GM13977 (cell line): ENCODE results near the gene SPR.

Experiments
- DNase-seq: peaks from one replicate; pipeline ENCODE4 v3.0.0; 2012; ENCODE audit warnings: low spot score
- CTCF ChIP-seq: IDR thresholded peaks from 2 replicates; pipeline ENCODE4 v1.5.1; 2012; ENCODE audit warnings: mild to moderate bottlenecking, control low read depth; ENCODE audit not compliant: insufficient read depth; ENCODE audit errors: extremely low read depth, missing control alignments
- in situ Hi-C: fragments of 300-500 bp; cut with MboI; formaldehyde crosslinking; loops from one replicate; pipeline ENCODE4 v1.12.0; 2022; ENCODE audit warnings: low sequenced_read_pairs, low pct_unique_long_range_greater_than_20kb, mixed read lengths, inconsistent platforms; ENCODE audit not compliant: unreplicated experiment

Gene SPR

GRCh38 chr2:72887032-72887739 is at the start of gene SPR:
SPR (plus strand) TSS chr2:72887408; CDS start chr2:72887433, 25 bp downstream.
- peak; percentile 10 for TF ChIP-seq CTCF
- in situ Hi-C loops = no loop called here
- peak; percentile 82 for DNase-seq

GRCh38 chr2:72840066-72840465 is 47.1 kb upstream of the SPR start:
- in situ Hi-C loops = no loop called here
- no peak for TF ChIP-seq CTCF

GRCh38 chr2:72841462-72842125 is 45.6 kb upstream of the SPR start:
- in situ Hi-C loops = no loop called here
- no peak for DNase-seq
- TF ChIP-seq CTCF = no peak

More at GRCh38 chr2:72840066-72840465, 47.1 kb upstream of the SPR start:
- DNase-seq = no peak

DNA sequence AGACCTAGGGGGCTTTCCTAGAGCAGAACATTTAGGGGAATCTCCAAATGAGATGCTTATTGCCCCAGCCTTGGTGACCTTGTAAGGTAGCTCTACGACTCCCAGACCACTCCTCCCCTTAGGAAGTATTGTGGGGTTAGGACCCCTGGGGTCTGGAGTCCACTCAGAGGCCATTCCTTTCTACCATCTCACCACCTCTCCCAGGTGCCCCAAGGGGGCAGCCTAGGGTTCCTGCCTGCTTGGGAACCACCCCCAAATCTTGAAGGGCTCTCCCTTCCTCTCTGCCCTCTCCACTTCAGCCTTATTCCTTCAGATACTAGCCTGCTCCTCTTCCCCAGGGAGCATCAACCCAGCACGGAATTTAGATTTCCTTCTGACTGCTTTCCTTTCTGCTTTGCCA is 43.9 kb upstream of the SPR start:
- no peak for TF ChIP-seq CTCF
- in situ Hi-C loops = no loop called here
- no peak for DNase-seq

- TF ChIP-seq CTCF = no peak
- in situ Hi-C loops = no loop called here
- no peak for DNase-seq
These were observed 40.8 kb upstream of the SPR start for GRCh38 chr2:72846171-72847095.

GRCh38 chr2:72847534-72848315 is 39.5 kb upstream of the SPR start:
- in situ Hi-C loops = no loop called here
- DNase-seq = no peak
- no peak for TF ChIP-seq CTCF
